Umbilical cord (tissue), 2 donors: ENCODE measurements around the gene CSRP1. TPM values are rescaled to one million over a fixed set of nuclear protein-coding genes. Genes with fewer than 3 reads are reported as not detected.
A peak's percentile ranks its signal among the peaks of the same experiment; 100 is the strongest.

Source experiments
- DNase-seq: peaks from one replicate; pipeline ENCODE4 v3.0.0-alpha.2; 2015; ENCODE audit warnings: low spot score
- total RNA-seq: library from RNA; depleted of rRNA; stranded (reverse); fragments of >200 nt; gene quantifications from one replicate; pipeline ENCODE4 v1.2.3, GENCODE V29; 2014; ENCODE audit warnings: low replicate concordance; ENCODE audit not compliant: insufficient read depth

CSRP1 gene
- total RNA-seq, 1 donor from 2014 or later = 2,591 TPM

GRCh38 chr1:201456499-201457309 is 50.2 kb downstream of the CSRP1 start:
- DNase-seq = peak; percentile 87

GRCh38 chr1:201455098-201455497 is 51.8 kb downstream of the CSRP1 start:
- DNase-seq = no peak

GRCh38 chr1:201454608-201455007 is 52.3 kb downstream of the CSRP1 start:
- no peak for DNase-seq

- no peak for DNase-seq
These were observed 54.1 kb downstream of the CSRP1 start for GRCh38 chr1:201452866-201453265.

- peak; percentile 87 for DNase-seq
These were observed 56.1 kb downstream of the CSRP1 start for GRCh38 chr1:201450721-201451291.

GRCh38 chr1:201448990-201449389 is 57.9 kb downstream of the CSRP1 start:
- no peak for DNase-seq

GRCh38 chr1:201447903-201448871 is 58.7 kb downstream of the CSRP1 start:
- peak; percentile 53 for DNase-seq

- DNase-seq = no peak
These were observed 61.6 kb downstream of the CSRP1 start for GRCh38 chr1:201445310-201445709.

GRCh38 chr1:201444792-201445191 is 62.1 kb downstream of the CSRP1 start:
- no peak for DNase-seq

- DNase-seq = no peak
These were observed 63.2 kb downstream of the CSRP1 start for GRCh38 chr1:201443747-201444146.

GRCh38 chr1:201436969-201437368 is 70.0 kb downstream of the CSRP1 start:
- DNase-seq = no peak

- DNase-seq = peak; percentile 30
These were observed 70.5 kb downstream of the CSRP1 start for GRCh38 chr1:201436393-201436792.

GRCh38 chr1:201434266-201434665 is 72.7 kb downstream of the CSRP1 start:
- DNase-seq = no peak

- DNase-seq = no peak
These were observed 73.3 kb downstream of the CSRP1 start for GRCh38 chr1:201433609-201434008.

Other genes starting within 250 kb of the CSRP1 start
- gene PKP1, start 223.6 kb downstream of the CSRP1 start, total RNA-seq = 21.9 TPM
- gene TNNT2, start 129.4 kb downstream of the CSRP1 start, total RNA-seq = 2.6 TPM
- 8.2 TPM for gene LAD1, start 107.8 kb downstream of the CSRP1 start, total RNA-seq
- gene TNNI1, start 85.4 kb downstream of the CSRP1 start, total RNA-seq = 3.6 TPM
- 77.0 TPM for gene PHLDA3, start 37.9 kb downstream of the CSRP1 start, total RNA-seq
- 36.1 TPM for gene NAV1, start 32.0 kb upstream of the CSRP1 start, total RNA-seq